Epithelial cell of esophagus (primary cell): ENCODE results near the gene KCNQ4.

Source experiments
- DNase-seq: peaks from one replicate; pipeline ENCODE4 v3.0.0; 2010; ENCODE audit warnings: low read depth
- H3K4me3 ChIP-seq: 2 replicates; pipeline ENCODE4 v1.5.1; 2011; ENCODE audit warnings: mild to moderate bottlenecking, low read length, control low read depth
- CTCF ChIP-seq: IDR thresholded peaks from 2 replicates; pipeline ENCODE4 v1.5.1; 2011; ENCODE audit warnings: low read depth, mild to moderate bottlenecking, low read length, control low read depth, inconsistent platforms; ENCODE audit not compliant: insufficient read depth; ENCODE audit errors: missing control alignments

KCNQ4 gene

GRCh38 chr1:40783001-40783905 lies at the start of gene KCNQ4:
KCNQ4 (plus strand) TSS chr1:40783787; CDS start chr1:40784094, 307 bp downstream.
- peak within 1 kb of the TSS; percentile 26 for H3K4me3 ChIP-seq
- no peak for TF ChIP-seq CTCF
- DNase-seq, result peak; percentile 39

- no peak for TF ChIP-seq CTCF
- DNase-seq, result no peak
- H3K4me3 ChIP-seq, result no peak overlapping the region
Measured at GRCh38 chr1:40734882-40735628, 48.5 kb upstream of the KCNQ4 start.

GRCh38 chr1:40736085-40736531 lies 47.5 kb upstream of the KCNQ4 start:
- DNase-seq, result peak; percentile 90
- TF ChIP-seq CTCF, result no peak
- no peak overlapping the region for H3K4me3 ChIP-seq

- no peak for TF ChIP-seq CTCF
- H3K4me3 ChIP-seq, result no peak overlapping the region
- no peak for DNase-seq
Measured at GRCh38 chr1:40738831-40739230, 44.8 kb upstream of the KCNQ4 start.

- H3K4me3 ChIP-seq, result no peak overlapping the region
- no peak for TF ChIP-seq CTCF
- DNase-seq, result no peak
Measured at GRCh38 chr1:40739455-40740008, 44.1 kb upstream of the KCNQ4 start.

- DNase-seq, result no peak
- no peak overlapping the region for H3K4me3 ChIP-seq
- TF ChIP-seq CTCF, result no peak
Measured at GRCh38 chr1:40740039-40740996, 43.3 kb upstream of the KCNQ4 start.
